C1 segment of cervical spinal cord (tissue), 14 donors: ENCODE results near the gene ARF1.

Experiments used
- DNase-seq, 14 donors: peaks; one replicate each; lab custom pipeline; 2025; lab: John Stamatoyannopoulos, UW

The ARF1 gene

DNA sequence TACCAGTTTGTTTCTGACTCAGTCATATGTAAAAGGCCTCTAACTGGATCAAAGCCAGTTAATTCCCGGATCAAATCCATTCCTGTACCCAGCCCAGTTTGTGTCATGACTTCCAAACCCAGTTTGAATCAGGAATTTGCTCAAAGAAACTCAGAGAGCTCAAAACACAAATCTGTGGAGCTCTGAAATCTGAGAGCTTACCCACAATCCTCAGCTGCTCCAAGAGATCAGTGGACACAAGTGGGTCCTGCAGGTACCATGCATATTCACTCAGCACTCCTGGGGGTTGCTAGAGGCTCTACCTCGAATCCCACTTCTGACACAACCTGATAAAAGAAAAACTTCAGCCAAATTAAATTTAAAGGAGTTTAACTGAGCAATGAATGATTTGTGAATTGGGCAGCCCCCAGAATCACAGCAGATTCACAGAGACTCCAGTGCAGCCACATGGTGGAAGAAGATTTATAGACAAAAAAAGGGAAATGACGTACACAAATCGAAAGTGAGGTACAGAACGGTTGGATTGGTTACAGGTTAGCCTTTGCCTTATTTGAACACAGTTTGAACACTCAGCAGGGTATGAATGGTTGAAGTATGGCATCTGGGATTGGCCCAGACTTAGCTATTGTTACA, 38.5 kb downstream of the ARF1 start:
- DNase-seq: no peak

- no peak for DNase-seq
These were observed 40.5 kb downstream of the ARF1 start for GRCh38 chr1:228122921-228123441.

DNA sequence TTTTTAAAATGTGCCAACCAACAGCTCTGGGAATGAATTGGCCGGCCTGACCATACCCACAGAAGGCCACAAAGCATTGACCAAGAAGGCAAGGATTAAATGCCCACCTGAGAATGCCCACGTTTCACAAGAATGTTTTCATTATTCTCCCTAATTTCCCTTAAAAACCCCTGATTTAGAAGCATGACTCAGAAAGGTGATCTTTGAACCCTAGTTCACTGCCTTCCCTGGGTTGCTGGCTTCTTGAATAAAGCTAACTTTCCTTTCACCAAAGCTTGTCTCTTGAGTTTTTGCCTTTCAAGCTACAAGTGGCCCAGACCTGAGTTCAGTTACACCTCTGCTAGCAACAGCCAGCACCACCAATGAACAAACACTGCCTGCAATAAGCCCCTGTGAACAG, 41.0 kb downstream of the ARF1 start:
- no peak for DNase-seq

- no peak for DNase-seq
These were observed 42.7 kb downstream of the ARF1 start for GRCh38 chr1:228125185-228125584.

- DNase-seq: no peak
These were observed 49.3 kb downstream of the ARF1 start for GRCh38 chr1:228131766-228132165.

DNA sequence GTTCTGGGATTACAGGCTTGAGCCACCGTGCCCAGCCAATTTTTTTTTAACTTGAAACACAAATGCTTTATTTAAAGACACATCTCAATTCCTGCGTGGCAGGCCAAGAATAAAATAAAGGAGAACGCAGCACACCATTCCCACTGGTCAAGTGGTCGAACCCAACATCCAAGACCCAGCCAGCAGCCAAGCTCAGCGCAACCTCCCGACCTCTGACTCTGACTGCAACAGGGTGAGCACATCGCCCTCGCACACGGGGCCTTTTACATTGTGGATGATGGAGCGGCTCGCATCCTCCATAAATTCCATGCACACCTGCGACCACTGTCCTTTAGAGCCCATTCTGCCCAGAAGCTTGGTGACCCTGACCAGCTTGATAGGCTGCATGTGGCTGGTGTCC, 52.1 kb downstream of the ARF1 start:
- no peak for DNase-seq

- no peak for DNase-seq
These were observed 54.4 kb downstream of the ARF1 start for GRCh38 chr1:228136901-228137300.

DNA sequence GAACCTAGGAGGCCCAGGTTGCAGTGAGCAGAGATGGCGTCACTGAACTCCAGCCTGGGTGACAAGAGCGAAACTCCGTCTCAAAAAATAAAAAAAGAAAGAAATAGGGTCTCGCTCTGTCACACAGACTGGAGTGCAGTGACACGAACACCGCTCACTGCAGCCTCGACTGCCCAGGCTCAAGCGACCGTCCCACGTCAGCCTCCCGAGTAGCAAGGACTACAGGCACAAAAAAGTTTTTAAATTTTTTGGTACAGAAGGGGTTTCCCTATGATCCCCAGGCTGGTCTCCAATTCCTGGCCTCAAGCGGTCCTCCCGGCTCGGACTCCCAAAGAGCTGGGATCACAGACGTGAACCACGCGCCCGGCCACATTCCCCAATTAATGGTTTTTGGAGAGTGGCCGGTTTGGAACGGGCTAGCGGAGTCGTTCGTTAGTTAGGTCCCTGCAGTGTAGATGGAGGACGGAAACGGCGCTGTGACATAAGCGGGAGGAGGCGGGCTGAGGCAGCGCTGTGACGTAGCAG, 57.0 kb downstream of the ARF1 start:
- DNase-seq: no peak

DNA sequence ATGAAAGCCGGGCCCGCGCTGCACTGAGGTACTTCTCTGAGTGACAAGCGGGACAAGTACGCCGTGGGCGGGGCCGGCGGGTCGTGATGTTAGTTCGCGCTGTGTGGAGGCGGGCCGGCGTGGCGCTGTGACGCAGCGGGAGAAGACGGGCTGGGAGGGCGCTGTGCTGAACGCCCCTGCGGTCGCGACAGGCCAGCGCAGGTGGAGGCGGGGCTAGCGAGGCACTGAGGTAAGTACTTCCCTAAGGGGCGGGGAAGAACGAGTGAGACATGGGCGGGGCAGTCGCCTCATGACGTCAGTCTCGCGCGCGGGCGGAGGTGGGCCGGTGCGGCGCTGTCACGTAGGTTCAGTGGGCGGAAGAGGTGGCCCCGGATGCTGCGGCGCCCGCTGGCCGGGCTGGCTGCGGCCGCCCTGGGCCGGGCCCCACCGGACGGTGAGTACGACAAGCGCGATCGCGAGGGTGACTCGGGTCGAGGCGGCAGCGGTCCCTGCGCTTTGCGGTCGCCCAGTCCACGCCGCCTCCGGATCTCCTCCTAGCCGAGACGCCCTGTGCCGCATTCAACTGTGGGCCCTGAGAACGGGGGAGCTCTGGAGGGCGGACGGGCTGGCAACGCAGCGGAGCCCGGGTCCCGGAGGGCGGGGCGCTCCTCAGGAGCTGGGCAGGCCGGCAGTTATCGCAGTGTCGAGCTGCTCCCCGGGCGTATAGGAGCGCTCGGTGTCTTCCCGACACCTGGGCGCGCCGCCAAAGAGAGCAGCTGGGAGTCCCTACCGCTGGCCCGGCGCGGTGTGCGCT, 57.6 kb downstream of the ARF1 start, which contains the start of gene GUK1:
GUK1 (plus strand) TSS at position 349 of the 793 bp plus-strand sequence; CDS start at position 373, 24 bp downstream.
- DNase-seq: peak; percentile 80 to 100 (median 95)

DNA sequence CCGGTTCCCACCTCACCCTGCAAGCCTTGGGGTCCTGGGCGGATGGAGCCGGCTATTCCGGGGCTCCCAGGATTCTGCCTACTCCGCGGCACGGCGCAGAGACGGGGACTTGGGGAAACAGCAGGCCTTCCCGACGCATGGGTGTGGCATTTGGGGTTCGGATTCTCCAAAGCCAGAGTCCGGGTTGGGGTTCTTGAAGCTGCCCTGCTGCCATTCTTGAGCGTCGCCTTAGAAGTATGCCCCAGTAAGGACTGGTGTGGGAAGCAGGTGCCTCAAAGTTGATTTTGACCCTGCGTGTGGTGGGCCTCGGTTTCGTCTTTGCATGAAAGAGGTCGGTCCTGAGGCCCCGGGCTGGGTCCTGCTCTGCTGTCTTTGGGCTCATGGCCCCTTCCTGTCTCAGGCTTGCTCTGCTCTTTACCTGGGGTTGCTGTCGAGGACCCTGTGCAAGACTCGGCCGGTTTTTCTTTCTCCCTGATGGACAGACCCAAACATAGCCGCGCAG, 58.3 kb downstream of the ARF1 start:
- no peak for DNase-seq

DNA sequence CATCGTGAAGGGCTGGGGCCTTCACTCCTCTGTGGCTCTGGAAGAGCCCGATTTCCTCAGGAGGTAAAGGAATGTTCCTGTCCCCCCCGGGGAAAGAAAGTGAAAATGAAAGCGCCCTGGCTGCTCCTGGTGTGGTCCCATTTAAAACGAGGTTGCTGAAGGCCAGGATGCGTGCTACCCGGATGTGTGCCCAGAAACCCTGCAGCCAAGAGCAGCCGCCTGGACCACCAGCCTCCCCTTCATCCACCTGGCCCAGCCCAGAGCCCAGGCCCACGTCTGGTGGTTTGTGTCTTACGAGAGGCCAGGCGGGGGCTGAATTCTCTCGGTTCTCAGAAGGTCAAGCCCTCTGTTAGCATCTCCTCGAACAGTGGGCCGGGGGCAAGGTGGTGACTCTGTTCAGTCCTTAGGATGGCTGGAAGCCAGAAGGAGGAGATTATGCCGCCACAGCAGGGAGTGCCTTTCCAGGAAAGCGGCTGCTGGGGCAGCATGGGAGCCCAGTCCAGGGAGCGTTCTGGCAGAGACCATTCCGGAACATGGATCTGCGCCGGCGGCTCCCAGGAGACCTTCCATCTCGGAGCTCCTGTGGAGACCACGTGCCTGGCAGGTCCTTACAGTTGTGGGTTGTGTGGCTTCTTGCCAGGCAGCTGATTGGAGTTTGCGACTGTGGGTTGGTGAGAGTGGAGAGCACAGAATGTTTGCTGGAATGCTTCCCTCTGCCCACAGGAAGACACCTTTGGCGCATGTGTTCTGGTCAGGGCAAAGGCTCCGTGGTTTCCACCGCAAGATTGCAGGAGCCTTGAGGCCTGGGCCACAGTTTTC, 58.9 kb downstream of the ARF1 start:
- no peak for DNase-seq

GRCh38 chr1:228142155-228142691, 59.7 kb downstream of the ARF1 start:
- no peak for DNase-seq

DNA sequence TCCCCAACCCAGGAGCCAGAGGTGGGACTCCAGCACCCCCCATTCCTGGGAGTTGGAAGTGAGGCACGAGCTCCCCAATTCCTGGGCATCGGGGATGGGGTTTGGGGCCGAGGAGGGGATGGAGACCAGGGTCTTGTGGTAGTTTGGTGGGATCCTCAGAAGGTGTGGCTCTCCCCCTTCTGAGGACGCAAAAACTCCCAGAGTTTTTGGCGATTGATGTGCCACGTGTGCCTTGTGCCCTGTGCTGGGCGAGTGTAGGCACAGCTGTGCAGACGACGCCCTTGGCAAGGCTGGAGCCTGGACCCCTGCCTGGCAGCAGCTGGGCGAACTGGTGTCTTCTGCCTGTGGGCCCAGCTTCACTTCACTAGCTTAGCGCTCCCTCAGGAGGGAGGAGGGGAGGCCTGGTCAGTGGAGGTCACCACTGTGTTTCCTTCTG, 60.2 kb downstream of the ARF1 start:
- no peak for DNase-seq

GRCh38 chr1:228143480-228144192, 61.1 kb downstream of the ARF1 start:
- DNase-seq: no peak

DNA sequence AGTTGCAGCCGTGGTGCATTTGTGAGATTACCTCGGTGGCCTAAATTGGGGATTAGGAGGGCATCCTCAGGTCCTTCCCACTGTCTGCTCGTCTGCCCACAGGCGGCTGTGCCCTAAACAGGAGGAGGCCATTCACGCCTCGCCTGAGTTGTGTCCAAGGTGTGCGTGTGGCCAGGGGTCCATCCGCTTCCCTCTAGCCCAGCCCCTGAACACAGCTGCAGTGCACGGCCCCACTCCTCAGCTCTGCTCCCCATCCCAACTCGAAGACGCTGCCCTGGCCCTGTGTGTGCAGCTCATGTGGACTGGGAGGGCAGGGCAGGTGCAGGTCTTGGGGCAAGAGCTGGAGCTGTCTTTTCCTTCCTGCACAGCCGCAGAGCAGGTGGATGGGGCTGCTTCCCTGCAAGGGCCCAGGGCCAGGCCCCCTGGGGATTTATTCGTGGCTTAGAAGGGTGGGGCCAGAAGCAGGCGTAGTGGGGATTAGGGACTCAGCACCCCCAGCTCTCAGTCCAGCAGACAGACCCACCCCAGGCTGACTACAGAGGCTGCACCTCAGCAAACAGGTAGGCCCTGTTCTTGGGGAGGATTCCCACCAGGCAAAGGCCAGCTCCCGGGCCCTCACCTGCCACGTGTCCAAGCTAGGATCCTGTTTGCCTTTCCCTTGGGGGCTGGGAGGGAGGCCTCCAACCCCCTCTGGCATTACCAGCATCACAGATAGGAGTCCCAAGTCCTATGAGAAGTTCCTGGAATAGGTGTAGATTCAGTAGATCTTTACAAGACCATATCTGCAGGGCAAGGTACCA, 61.9 kb downstream of the ARF1 start:
- no peak for DNase-seq

- no peak for DNase-seq
These were observed 62.5 kb downstream of the ARF1 start for GRCh38 chr1:228144993-228145343.

DNA sequence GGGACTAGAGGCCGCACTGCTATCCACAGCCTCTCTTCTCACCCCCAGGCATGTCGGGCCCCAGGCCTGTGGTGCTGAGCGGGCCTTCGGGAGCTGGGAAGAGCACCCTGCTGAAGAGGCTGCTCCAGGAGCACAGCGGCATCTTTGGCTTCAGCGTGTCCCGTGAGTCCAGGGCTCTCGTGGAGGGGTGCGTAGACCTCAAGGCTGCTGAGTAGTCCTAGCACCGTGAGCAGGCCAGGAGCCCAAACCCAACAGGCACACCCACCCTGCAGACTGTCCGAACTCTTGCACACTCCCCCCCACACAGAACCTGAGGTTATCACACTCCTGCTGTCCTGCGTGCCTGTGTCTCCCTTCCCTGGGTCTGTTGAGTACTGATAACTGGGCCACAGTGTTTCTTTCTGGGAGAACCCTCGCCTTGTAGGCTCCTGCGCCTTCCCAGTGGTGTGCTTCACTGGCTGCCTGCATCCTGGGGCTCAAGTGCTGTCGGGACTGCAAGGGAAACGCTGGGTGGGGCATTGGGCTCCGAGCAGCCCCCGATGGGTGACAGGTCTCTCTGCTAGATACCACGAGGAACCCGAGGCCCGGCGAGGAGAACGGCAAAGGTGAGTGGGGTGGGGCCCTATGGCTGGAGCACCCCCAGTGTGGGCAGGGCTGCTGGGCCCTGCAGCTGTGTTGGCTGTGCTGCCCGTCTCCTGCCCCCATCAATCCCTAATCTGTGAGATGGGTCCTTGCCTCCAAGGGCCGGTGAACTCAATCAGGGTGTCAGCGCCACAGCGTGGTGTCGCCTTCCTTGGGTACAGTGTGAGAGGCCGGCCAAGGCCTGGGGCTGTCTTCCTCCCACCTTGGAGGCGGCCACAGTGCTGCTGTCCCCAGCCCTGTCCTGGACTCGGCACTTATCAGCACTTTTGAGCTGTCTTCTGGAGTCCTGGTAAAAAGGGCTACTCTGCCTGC, 63.2 kb downstream of the ARF1 start:
- DNase-seq: no peak

GRCh38 chr1:228146417-228147150, 64.1 kb downstream of the ARF1 start:
- DNase-seq: no peak
